Transverse colon (tissue), 4 donors: ENCODE measurements around the gene DDX20. TPM values are rescaled to one million over a fixed set of nuclear protein-coding genes. Genes with fewer than 3 reads are reported as not detected.
"Not testable (repeated sequence)": the region's sequence is repeated elsewhere in the genome, so short reads cannot be mapped to it uniquely, and the experiment has no call there.

ENCODE experiments used
- DNase-seq: peaks from one replicate; pipeline ENCODE4 v3.0.0-alpha.2; 2019
- H3K27ac ChIP-seq, 4 donors: fragments of 200-600 bp; sonication (generic); 2 replicates each; pipeline ENCODE4 v1.5.1; 2016 to 2018; ENCODE audit warnings: inconsistent platforms in 4 of 4
- H3K27me3 ChIP-seq: fragments of 200-600 bp; sonication (generic); 2 replicates; pipeline ENCODE4 v1.5.1; 2017; ENCODE audit warnings: inconsistent platforms
- H3K36me3 ChIP-seq, 4 donors: fragments of 200-600 bp; sonication (generic); 2 replicates each; pipeline ENCODE4 v1.5.1; 2017 to 2019; ENCODE audit warnings: inconsistent platforms in 4 of 4
- H3K4me1 ChIP-seq, 4 donors: fragments of 200-600 bp; sonication (generic); 2 replicates each; pipeline ENCODE4 v1.5.1; 2017 to 2020; ENCODE audit warnings: inconsistent platforms in 4 of 4
- H3K4me3 ChIP-seq, 4 donors: fragments of 200-600 bp; sonication (generic); 1 replicate in 1 of 4; 2 replicates in 3 of 4; pipeline versions ENCODE4 v1.5.1 to v1.6.1; 2017 to 2019; ENCODE audit warnings: inconsistent platforms in 4 of 4
- H3K9me3 ChIP-seq, 2 donors: fragments of 200-600 bp; sonication (generic); 2 replicates each; pipeline ENCODE4 v1.5.1; 2017 to 2019; ENCODE audit warnings: inconsistent platforms in 2 of 2
- EP300 ChIP-seq: sonication (generic); formaldehyde crosslinking; IDR thresholded peaks from one replicate; pipeline ENCODE4 v1.6.1; 2017; ENCODE audit warnings: antibody characterized with exemption, low read depth
- POLR2A ChIP-seq: fragments of 450-650 bp; IDR thresholded peaks from one replicate; pipeline ENCODE4 v1.6.1; 2016; ENCODE audit warnings: antibody characterized with exemption, mild to moderate bottlenecking, moderate library complexity
- POLR2AphosphoS5 ChIP-seq, 3 donors: sonication (generic); formaldehyde crosslinking; IDR thresholded peaks; one replicate each; pipeline ENCODE4 v1.6.1; 2016; ENCODE audit warnings: antibody characterized with exemption in 3 of 3
- WGBS, 2 donors: methylation state at CpG; one replicate each; pipeline ENCODE4 v1.1.5; 2018; ENCODE audit warnings: low coverage in 1 of 2; 5-methylcytosine and 5-hydroxymethylcytosine counted together
- in situ Hi-C, 4 donors: fragments of 200-750 bp; cut with MboI; loops; one replicate each; pipeline versions ENCODE4 v1.15.0 to v1.15.1; 2017; ENCODE audit warnings: low sequenced_read_pairs in 3 of 4, low pct_ligation_motif_present in 1 of 4, low pct_unique_long_range_greater_than_20kb in 1 of 4
- intact Hi-C: fragments of 100-400 bp; cut with DNase I; formaldehyde crosslinking; loops from one replicate; pipeline ENCODE4 v1.15.1; 2023; ENCODE audit warnings: low total_unique reads
- total RNA-seq, 4 donors: library from RNA; depleted of rRNA; stranded (reverse); fragments of >200 nt; gene quantifications; one replicate each; pipeline ENCODE4 v1.1.0, GENCODE V29; 2016
- TF ChIP-seq, protein P1 (sequence below), 5 experiments: fragments of 200-600 bp in 3 of 5; fragments of 450-650 bp in 2 of 5; sonication (generic) in 3 of 5; IDR thresholded peaks; 1 replicate in 2 of 5; 2 replicates in 3 of 5; pipeline ENCODE4 v1.5.1; 2016 to 2017; ENCODE audit warnings: antibody characterized with exemption in 5 of 5, inconsistent platforms in 3 of 5, mild to moderate bottlenecking in 2 of 5, moderate library complexity in 1 of 5

DDX20 gene
- total RNA-seq, 4 donors from 2014 or later, result 7.1 to 17.1 (median 12.2) TPM

GRCh38 chr1:111798580-111798979 lies 42.9 kb downstream of the DDX20 start:
- Histone ChIP-seq H3K36me3 (no peaks in the 10 kb centered on the region), H3K27me3 (no peaks in the 10 kb centered on the region), H3K4me3 (no peak overlapping the region), H3K9me3 (no peaks in the 10 kb centered on the region), H3K27ac (no peak overlapping the region), H3K4me1 (no peaks in the 10 kb centered on the region)
- no peak for DNase-seq
- WGBS, 2 donors, result 88 to 100% methylated on average over 1 to 2 of the region's 2 CpGs
- TF ChIP-seq, protein P1, sequence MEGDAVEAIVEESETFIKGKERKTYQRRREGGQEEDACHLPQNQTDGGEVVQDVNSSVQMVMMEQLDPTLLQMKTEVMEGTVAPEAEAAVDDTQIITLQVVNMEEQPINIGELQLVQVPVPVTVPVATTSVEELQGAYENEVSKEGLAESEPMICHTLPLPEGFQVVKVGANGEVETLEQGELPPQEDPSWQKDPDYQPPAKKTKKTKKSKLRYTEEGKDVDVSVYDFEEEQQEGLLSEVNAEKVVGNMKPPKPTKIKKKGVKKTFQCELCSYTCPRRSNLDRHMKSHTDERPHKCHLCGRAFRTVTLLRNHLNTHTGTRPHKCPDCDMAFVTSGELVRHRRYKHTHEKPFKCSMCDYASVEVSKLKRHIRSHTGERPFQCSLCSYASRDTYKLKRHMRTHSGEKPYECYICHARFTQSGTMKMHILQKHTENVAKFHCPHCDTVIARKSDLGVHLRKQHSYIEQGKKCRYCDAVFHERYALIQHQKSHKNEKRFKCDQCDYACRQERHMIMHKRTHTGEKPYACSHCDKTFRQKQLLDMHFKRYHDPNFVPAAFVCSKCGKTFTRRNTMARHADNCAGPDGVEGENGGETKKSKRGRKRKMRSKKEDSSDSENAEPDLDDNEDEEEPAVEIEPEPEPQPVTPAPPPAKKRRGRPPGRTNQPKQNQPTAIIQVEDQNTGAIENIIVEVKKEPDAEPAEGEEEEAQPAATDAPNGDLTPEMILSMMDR (IDR thresholded peaks at IDR 0.05), result no peak
- TF ChIP-seq POLR2AphosphoS5 (IDR thresholded peaks at IDR 0.05) (no peak), EP300 (no peak), POLR2A (no peak)
- intact Hi-C loops, result loop anchor here (10.0 kb wide), 1 partner anchor 556 kb away; no protein-coding TSS in a partner anchor
- in situ Hi-C loops, result loop anchor here in 2 of 4 donors (25.0 kb wide), 2 partner anchors 539 to 561 kb away; partner anchors contain the start of gene CHI3L2 (in 1 of the 2)

DNA sequence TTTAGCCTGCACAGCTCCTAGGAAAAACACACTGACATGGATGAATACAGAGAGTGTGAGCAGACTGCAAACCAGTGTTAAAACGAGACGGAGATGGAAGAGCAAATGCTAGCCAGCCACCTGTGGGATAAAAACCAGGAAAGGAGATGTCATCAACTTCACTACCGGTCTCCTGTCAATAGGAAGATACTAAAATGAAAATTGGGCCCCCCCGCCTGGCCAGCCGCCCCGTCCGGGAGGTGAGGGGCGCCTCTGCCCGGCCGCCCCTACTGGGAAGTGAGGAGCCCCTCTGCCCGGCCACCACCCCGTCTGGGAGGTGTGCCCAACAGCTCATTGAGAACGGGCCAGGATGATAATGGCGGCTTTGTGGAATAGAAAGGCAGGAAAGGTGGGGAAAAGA lies 44.0 kb downstream of the DDX20 start:
- H3K9me3 ChIP-seq, DNase-seq, H3K4me1 ChIP-seq, H3K27ac ChIP-seq, H3K27me3 ChIP-seq, H3K36me3 ChIP-seq, H3K4me3 ChIP-seq: not testable (repeated sequence)
- intact Hi-C loops (loop anchor here (10.0 kb wide), 1 partner anchor 555 kb away; no protein-coding TSS in a partner anchor), in situ Hi-C loops (loop anchor here in 2 of 4 donors (25.0 kb wide), 2 partner anchors 538 to 562 kb away; partner anchors contain the start of gene CHI3L2 (in 1 of the 2))
- WGBS, 2 donors, result 86 to 92% methylated on average over 3 to 14 of the region's 14 CpGs

- H3K4me1 ChIP-seq, result no peaks in the 10 kb centered on the region
- H3K27ac ChIP-seq, result no peak overlapping the region
- no peak overlapping the region for H3K4me3 ChIP-seq
- H3K36me3 ChIP-seq, result no peaks in the 10 kb centered on the region
- TF ChIP-seq, protein P1 (IDR thresholded peaks at IDR 0.05), result no peak
- no peak for TF ChIP-seq POLR2AphosphoS5 (IDR thresholded peaks at IDR 0.05)
- TF ChIP-seq POLR2A, result no peak
- TF ChIP-seq EP300, result no peak
- no peaks in the 10 kb centered on the region for H3K9me3 ChIP-seq
- WGBS, 2 donors, result 72 to 86% methylated on average over 6 to 13 of the region's 13 CpGs
- intact Hi-C loops (no loop called here), in situ Hi-C loops (no loop called here)
- no peaks in the 10 kb centered on the region for H3K27me3 ChIP-seq
- DNase-seq, result no peak
Observed at GRCh38 chr1:111801071-111801850, 45.6 kb downstream of the DDX20 start.

GRCh38 chr1:111802110-111802509 lies 46.4 kb downstream of the DDX20 start:
- TF ChIP-seq POLR2AphosphoS5 (IDR thresholded peaks at IDR 0.05) (no peak), EP300 (no peak), POLR2A (no peak)
- TF ChIP-seq, protein P1 (IDR thresholded peaks at IDR 0.05), result no peak
- WGBS, 2 donors, result 81 to 83% methylated on average over 1 to 6 of the region's 6 CpGs
- intact Hi-C loops (no loop called here), in situ Hi-C loops (no loop called here)
- Histone ChIP-seq H3K9me3 (no peaks in the 10 kb centered on the region), H3K27me3 (no peaks in the 10 kb centered on the region), H3K4me1 (no peaks in the 10 kb centered on the region), H3K36me3 (no peaks in the 10 kb centered on the region), H3K4me3 (no peak overlapping the region), H3K27ac (no peak overlapping the region)
- no peak for DNase-seq
